GM19455 (cell line): ENCODE results near the gene TRHDE.

Experiments
- ATAC-seq: cut with Tn5 transposase; IDR thresholded peaks from one replicate; pipeline ENCODE4 v1.9.1; 2021; ENCODE audit not compliant: unreplicated experiment

The TRHDE gene

DNA sequence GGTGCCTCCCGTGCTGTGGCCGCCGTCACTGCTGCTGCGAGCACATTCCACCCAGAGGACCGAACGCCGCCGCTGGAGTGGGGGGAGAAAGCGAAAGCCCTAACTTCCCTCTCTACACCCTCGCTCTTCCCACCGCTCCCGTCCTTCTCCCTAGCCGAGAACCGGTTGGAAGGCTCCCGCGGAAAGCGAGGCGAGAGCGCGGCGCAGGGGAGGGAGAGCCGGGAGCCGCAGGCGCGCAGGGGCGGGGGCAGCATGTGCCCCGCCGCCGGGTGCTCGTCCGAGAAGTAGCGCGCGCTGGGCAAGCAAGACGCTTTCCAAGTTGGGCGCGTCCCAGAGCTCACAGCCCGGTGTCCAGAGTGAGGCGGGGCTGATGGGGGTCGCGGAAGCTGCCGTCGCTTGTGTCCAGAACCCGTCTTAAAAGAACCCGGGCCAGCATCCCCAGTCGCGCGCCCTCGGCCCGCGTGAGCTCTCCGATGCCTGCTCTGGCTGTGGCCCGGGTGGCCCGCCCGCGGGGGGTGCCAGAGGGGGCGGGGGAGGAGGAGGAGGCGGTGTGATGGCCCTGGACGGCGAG is at the start of gene TRHDE:
Gene TRHDE, plus strand, starts transcription at position 280 of the 571 bp plus-strand sequence. Its CDS starts 274 bp downstream, at position 554.
- ATAC-seq, result no peak

DNA sequence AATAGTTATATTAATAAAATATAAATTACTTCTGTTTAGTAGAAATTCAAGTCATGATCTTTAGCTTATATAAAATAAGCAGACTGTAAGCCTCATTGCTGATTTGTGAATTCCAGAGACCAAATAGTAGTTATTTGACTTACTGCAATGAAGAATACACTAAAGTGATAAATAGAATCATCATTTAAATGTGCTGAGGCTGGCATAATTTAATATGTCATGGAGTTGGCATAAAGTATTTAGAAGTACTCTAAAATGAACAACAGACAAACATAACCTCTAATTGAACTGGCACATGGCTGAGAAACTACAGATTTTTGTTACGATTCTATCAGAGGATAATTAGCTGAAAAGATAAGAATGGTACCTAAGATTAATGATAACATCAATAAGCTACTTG is 45.7 kb upstream of the TRHDE start:
- ATAC-seq, result no peak

DNA sequence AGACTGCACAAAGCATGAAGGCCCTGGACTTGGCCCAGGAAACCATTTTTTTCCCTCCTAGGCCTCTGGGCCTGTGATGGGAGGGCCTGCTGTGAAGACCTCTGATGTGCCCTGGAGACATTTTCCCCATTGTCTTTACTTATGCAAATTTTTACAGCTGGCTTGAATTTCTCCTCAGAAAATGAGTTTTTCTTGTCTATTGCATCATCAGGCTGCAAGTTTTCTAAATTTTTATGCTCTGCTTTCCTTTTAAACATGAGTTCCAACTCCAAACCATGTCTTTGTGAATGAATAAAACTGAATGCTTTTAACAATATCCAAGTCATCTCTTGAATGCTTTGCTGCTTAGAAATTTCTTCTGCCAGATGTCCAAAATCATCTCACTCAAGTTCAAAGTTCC is 43.7 kb upstream of the TRHDE start:
- no peak for ATAC-seq

DNA sequence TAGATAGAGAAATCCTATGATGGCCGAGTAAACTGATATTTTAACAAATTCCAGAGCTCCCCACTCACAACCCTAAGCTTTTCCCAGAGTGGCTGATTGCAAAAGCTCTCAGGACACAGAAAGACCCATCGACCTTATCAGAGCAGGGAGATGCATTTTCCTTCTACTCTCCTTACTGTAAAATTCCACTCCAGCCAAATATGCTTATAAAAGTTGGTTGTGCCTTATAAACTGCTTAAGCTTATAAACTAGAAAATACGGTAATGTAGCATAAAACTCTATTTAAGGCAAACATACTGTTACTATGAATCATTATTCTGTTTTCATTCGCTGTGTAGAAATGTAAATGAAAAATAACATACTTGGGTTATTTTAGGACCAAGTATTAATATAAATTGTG is 41.6 kb upstream of the TRHDE start:
- no peak for ATAC-seq

GRCh38 chr12:72234886-72235285 is 37.3 kb upstream of the TRHDE start:
- no peak for ATAC-seq

DNA sequence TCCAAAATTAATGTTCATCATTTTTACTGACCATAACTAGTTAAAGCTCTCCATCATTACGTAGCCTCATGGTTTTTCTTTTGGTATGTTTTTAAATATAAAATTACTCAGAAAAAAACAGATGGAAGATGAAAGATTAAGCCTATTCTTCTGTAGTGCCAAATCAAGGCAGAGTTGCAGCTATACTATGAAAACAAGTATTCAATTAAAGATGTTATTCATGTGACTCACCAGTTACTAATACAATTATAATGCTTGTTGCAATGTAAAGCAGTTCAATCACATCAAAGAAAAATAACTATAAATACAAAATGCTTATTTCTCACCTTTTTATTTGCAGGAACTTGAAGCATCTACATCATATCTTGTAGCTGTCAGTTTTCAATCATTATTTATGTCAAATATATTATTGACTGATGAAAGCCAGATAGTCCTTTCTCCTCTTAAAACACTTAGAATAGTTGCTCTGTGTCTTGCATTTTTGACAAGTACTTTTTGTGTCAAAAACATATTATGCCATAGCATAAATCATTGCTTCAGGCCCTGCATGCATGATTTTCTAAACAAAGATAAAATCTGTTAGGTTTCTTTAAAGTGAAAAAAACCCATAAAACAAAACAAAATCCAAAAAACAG is 36.0 kb upstream of the TRHDE start:
- no peak for ATAC-seq

GRCh38 chr12:72241552-72241951 is 30.6 kb upstream of the TRHDE start:
- ATAC-seq, result no peak

- ATAC-seq, result no peak
Observed at GRCh38 chr12:72242946-72243345, 29.2 kb upstream of the TRHDE start.

- ATAC-seq, result no peak
Observed at GRCh38 chr12:72246370-72246769, 25.8 kb upstream of the TRHDE start.

DNA sequence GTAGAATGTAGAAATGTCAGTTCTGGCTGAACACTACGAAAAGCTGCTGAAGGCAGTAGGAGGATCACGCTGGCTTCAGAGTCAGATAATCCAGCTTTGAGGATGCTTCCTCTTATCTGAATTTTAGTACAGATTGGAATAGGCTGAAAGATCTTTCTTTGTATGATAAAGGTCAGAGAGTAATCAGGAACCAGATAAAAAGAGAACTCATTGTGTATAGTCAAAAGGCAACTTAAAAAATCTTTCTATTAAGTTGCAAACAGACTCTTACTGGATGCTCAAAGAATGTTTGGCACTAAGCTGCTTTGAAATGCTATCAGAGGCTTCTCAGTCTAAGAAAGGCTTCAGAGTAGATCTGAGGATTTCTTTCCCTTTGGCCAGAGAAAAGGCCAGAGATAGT is 21.8 kb upstream of the TRHDE start:
- ATAC-seq, result no peak

- ATAC-seq, result no peak
Observed at GRCh38 chr12:72256725-72257124, 15.4 kb upstream of the TRHDE start.

DNA sequence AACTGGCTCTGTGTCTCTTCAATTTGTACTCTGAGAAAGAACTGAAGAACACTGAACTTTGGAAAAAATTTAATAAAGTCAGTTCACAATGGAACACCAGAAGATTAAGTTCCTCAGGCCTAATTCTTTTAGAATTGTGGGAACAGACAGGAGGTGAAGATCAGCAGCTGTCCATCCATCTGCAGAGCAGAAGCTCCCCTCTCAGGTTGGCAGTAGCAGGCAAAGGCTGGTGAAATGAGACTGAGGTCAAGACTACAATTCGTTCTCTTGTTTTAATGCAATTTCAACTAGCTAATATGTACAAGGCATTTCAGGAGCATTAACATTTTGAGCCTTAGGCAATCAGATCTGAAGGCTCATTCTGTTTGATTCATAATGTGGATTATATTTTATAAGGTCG is 10.3 kb upstream of the TRHDE start:
- no peak for ATAC-seq

DNA sequence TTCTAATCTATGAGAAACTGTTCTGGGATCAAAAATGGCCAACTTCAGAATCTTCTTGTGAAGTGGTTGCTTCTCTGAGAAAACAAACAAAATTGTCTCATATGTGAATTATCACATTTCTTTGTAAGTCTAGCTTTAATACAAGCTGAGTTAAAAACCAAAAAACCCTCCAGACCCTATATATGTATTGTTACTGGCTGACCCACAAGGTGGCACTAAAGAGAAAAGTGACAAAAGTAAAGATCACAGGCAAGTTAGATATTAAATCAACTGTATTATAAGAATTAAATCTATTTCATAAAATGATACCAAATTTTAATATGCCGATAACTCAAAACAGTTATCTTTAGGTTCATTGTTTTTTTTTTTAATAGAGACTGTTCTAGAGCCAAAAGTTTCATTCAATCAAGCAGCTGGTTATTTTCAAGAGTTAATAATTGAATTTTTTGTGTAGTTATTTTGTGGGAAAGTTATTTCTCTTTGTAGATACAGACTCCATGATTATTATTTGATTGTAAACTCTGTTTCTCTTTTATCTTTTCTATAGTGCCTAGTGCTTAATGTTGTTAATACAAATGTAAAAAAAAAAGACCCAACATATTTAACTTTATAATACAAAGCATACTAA is 7.5 kb upstream of the TRHDE start:
- ATAC-seq, result no peak

DNA sequence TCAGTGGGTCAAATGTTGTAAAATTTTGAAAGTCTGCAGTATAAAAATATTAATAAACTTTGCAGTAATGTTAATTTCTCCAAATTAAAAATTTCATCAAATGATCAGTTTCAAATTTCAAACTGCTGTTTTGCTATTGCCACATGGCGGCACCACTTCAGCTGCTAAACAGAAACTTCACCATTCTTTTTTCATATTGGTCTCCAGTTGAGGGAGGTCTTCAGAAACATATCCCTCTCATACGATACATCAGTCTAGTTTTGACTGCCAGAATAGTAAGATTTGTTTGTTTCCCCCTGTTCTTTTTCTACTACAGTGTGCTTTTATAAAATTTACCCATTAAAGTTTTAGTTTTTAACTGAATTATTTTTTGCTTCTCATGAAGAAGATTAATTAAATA is 4.2 kb upstream of the TRHDE start:
- no peak for ATAC-seq

- no peak for ATAC-seq
Observed at GRCh38 chr12:72268386-72268785, 3.8 kb upstream of the TRHDE start.

GRCh38 chr12:72269491-72269890 is 2.7 kb upstream of the TRHDE start:
- no peak for ATAC-seq

DNA sequence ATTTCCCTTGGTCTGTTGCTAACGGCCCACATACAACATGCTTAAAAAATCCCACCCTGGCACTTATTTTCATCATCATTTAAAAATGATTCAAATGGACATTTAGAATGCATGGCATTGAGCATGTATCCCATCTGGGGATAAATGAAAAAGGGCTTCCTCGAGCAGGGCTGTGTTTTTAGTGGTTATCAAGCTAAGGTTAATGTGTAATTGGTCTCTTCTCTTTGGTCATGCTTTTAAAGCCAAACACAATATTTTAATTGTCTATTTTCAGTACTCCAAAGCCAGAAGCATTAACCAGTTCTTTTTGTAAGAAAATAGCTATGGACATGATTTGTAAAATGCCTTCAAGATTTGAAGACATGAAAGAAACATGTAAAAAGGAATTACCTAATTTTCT is 1.9 kb upstream of the TRHDE start:
- no peak for ATAC-seq

DNA sequence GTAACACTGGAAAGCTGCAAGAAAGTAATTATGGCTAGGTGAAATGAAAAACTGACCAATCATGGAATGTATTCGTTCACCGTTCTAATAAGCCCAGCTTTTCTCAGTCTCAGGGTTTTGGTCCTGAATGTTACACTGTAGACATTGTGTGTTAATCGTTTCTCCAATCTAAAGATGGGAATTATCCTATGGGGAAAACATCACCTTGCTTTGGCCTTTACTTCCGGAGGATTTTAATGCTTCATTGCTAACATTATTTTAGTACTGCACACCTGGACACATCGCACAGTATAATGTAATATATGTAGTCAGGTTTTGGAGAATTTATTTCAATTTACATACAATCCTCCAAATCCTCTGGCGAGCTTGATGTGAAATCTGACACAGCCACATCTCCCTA is 1.2 kb upstream of the TRHDE start:
- ATAC-seq, result no peak

- ATAC-seq, result no peak
Observed at GRCh38 chr12:72271451-72272090, 599 bp upstream of the TRHDE start.

GRCh38 chr12:72272731-72273498 is 745 bp downstream of the TRHDE start:
- ATAC-seq, result no peak

DNA sequence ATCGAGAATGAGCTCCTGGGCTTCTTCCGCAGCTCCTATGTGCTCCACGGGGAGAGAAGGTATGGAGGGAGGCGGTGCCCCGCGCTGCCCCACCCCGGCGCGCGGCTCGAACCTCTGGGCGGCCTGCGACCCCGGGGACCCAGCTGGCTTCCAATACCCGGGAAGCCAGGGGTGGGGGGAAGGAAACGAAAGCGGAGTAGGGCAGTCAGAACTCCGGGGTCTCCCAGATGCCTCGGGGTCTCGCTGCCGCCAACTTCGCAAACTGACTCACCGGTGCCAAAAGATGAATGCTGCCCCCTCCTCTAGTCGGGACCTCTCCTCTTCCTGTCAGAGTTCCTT is 1.3 kb downstream of the TRHDE start:
- no peak for ATAC-seq
